Measurements from ENCODE around the gene TFEC. TPM values are rescaled to one million over a fixed set of nuclear protein-coding genes. Genes with fewer than 3 reads are reported as not detected.
"Not testable (repeated sequence)": the region's sequence is repeated elsewhere in the genome, so short reads cannot be mapped to it uniquely, and the experiment has no call there.

TFEC gene
- total RNA-seq, 1 experiment from 2014 or later, result not detected

DNA sequence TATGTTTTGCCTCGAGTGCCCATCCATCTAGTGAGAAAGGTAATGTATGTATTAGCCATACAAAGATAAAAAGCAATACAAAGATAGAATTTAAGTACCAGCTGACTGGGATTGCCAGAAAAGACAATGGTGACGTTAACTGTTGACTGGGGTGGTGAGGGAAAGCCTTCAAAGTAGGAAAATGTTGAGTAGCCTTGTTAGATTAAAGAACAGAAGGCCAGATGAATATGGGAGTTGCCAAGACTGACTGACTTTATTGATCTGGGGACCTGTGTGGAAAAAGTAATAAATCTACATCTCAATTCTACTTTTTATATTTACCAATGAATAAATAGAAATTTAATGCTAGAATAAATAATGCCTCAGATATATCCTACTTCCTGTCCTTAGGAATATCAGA, 97.7 kb downstream of the TFEC start:
- no peaks in the 10 kb centered on the region for H3K27me3 ChIP-seq (ENCODE audit: insufficient read depth, low read length)
- Mint-ChIP-seq H3K9me3 (peaks cover 0 to 4% of the 10 kb centered on the region in 2 experiments; a peak in 3 of 5 replicates), H3K4me1 (peaks cover 3 to 7% of the 10 kb centered on the region in 2 experiments; a peak in 3 of 4 replicates), H3K27me3 (ENCODE audit: low read depth) (no peaks in the 10 kb centered on the region), H3K27ac (peak overlapping the region in 1 of 3 experiments; percentile 86; a peak in 2 of 7 replicates), H3K36me3 (ENCODE audit: insufficient read depth in 1 of 3, low read depth in 3 of 3) (no peaks in the 10 kb centered on the region), H3K4me3 (no peak overlapping the region)
- no peaks in the 10 kb centered on the region for H3K23me2 ChIP-seq (ENCODE audit: insufficient read length, low read depth, low read length, poor library complexity, severe bottlenecking)
- TF ChIP-seq, protein P1, sequence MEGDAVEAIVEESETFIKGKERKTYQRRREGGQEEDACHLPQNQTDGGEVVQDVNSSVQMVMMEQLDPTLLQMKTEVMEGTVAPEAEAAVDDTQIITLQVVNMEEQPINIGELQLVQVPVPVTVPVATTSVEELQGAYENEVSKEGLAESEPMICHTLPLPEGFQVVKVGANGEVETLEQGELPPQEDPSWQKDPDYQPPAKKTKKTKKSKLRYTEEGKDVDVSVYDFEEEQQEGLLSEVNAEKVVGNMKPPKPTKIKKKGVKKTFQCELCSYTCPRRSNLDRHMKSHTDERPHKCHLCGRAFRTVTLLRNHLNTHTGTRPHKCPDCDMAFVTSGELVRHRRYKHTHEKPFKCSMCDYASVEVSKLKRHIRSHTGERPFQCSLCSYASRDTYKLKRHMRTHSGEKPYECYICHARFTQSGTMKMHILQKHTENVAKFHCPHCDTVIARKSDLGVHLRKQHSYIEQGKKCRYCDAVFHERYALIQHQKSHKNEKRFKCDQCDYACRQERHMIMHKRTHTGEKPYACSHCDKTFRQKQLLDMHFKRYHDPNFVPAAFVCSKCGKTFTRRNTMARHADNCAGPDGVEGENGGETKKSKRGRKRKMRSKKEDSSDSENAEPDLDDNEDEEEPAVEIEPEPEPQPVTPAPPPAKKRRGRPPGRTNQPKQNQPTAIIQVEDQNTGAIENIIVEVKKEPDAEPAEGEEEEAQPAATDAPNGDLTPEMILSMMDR (conservative IDR thresholded peaks at IDR 0.05), result no peak
- no peaks in the 10 kb centered on the region for H3K9me3 ChIP-seq (ENCODE audit: control insufficient read depth, low read depth, low read length)
- no peaks in the 10 kb centered on the region for H3K4me1 ChIP-seq (ENCODE audit: insufficient read depth, low read length)
- H3K14ac ChIP-seq (ENCODE audit: insufficient read depth, low read length), result no peak overlapping the region
- no peaks in the 10 kb centered on the region for H4K20me1 ChIP-seq (ENCODE audit: control insufficient read depth, insufficient read depth, insufficient read length)
- no peak overlapping the region for H4K91ac ChIP-seq (ENCODE audit: insufficient read length, low read depth, low read length)
- DNase-seq, result no peak
- H3K4ac ChIP-seq (ENCODE audit: low read depth, low read length), result no peak overlapping the region
- H3K4me2 ChIP-seq (ENCODE audit: insufficient read depth, insufficient read length, low read length), result no peak overlapping the region
- H2BK120ac ChIP-seq (ENCODE audit: low read depth, low read length, poor library complexity, severe bottlenecking), result no peak overlapping the region
- no peak overlapping the region for H3K56ac ChIP-seq (ENCODE audit: insufficient read length, low read depth, low read length)
- no peaks in the 10 kb centered on the region for H3K79me2 ChIP-seq (ENCODE audit: insufficient read depth, low read length)
- H2BK12ac ChIP-seq (ENCODE audit: insufficient read length, low read depth, low read length), result no peak overlapping the region
- H3K23ac ChIP-seq (ENCODE audit: insufficient read length, low read depth, low read length), result no peak overlapping the region
- H4K8ac ChIP-seq (replicated peaks; ENCODE audit: insufficient read length, low read depth, low read length), result no peak overlapping the region
- no peak overlapping the region for H2BK20ac ChIP-seq (ENCODE audit: low read depth, low read length, poor library complexity, severe bottlenecking)
- no peak overlapping the region for H2AFZ ChIP-seq (ENCODE audit: low read length)
- H3K9ac ChIP-seq (ENCODE audit: extremely low read depth, insufficient read length, low read length), result no peak overlapping the region
- H3K79me1 ChIP-seq (ENCODE audit: insufficient read depth, low read depth, low read length, poor library complexity, severe bottlenecking), result no peaks in the 10 kb centered on the region
- H3T11ph ChIP-seq (ENCODE audit: low read length), result no peak overlapping the region
- WGBS (ENCODE audit: extremely low coverage, insufficient read length, low lambda C conversion rate), result no CpG with 5 or more reads among the region's 2 CpGs
- H2BK15ac ChIP-seq (ENCODE audit: low read depth, low read length), result no peak overlapping the region
- no peak overlapping the region for H3K27ac ChIP-seq (ENCODE audit: insufficient read length, low read depth, low read length)
- no peak overlapping the region for H4K5ac ChIP-seq (ENCODE audit: insufficient read length, low read depth, low read length)
- no peak overlapping the region for H2BK5ac ChIP-seq (ENCODE audit: insufficient read length, low read length)
- H3K18ac ChIP-seq (ENCODE audit: insufficient read length, low read depth, low read length), result no peak overlapping the region
- no peak overlapping the region for H2AK5ac ChIP-seq (ENCODE audit: insufficient read length, low read length)

DNA sequence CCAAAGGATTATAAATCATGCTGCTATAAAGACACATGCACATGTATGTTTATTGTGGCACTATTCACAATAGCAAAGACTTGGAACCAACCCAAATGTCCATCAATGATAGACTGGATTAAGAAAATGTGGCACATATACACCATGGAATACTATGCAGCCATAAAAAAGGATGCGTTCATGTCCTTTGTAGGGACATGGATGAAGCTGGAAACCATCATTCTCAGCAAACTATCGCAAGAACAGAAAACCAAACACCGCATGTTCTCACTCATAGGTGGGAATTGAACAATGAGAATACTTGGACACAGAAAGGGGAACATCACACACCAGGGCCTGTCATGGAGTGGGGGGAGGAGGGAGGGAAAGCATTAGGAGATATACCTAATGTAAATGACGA, 100.4 kb downstream of the TFEC start:
- H3K14ac ChIP-seq (ENCODE audit: insufficient read depth, low read length); H3K9me3 ChIP-seq (ENCODE audit: control insufficient read depth, low read depth, low read length); H3K4me2 ChIP-seq (ENCODE audit: insufficient read depth, insufficient read length, low read length); H3K9me3 Mint-ChIP-seq; H2BK15ac ChIP-seq (ENCODE audit: low read depth, low read length); H3K18ac ChIP-seq (ENCODE audit: insufficient read length, low read depth, low read length); H2AK5ac ChIP-seq (ENCODE audit: insufficient read length, low read length); H3K79me2 ChIP-seq (ENCODE audit: insufficient read depth, low read length); DNase-seq; H3K4me1 ChIP-seq (ENCODE audit: insufficient read depth, low read length); H4K20me1 ChIP-seq (ENCODE audit: control insufficient read depth, insufficient read depth, insufficient read length); H2AFZ ChIP-seq (ENCODE audit: low read length); H3K23me2 ChIP-seq (ENCODE audit: insufficient read length, low read depth, low read length, poor library complexity, severe bottlenecking); H4K5ac ChIP-seq (ENCODE audit: insufficient read length, low read depth, low read length); H3K27me3 Mint-ChIP-seq (ENCODE audit: low read depth); H3T11ph ChIP-seq (ENCODE audit: low read length); H3K4me3 Mint-ChIP-seq; H3K56ac ChIP-seq (ENCODE audit: insufficient read length, low read depth, low read length); H2BK120ac ChIP-seq (ENCODE audit: low read depth, low read length, poor library complexity, severe bottlenecking); H3K9ac ChIP-seq (ENCODE audit: extremely low read depth, insufficient read length, low read length); H3K27ac Mint-ChIP-seq; H2BK20ac ChIP-seq (ENCODE audit: low read depth, low read length, poor library complexity, severe bottlenecking); H3K79me1 ChIP-seq (ENCODE audit: insufficient read depth, low read depth, low read length, poor library complexity, severe bottlenecking); H3K27ac ChIP-seq (ENCODE audit: insufficient read length, low read depth, low read length); H3K4me1 Mint-ChIP-seq; H4K91ac ChIP-seq (ENCODE audit: insufficient read length, low read depth, low read length); H2BK12ac ChIP-seq (ENCODE audit: insufficient read length, low read depth, low read length); H3K4ac ChIP-seq (ENCODE audit: low read depth, low read length); H2BK5ac ChIP-seq (ENCODE audit: insufficient read length, low read length); H3K27me3 ChIP-seq (ENCODE audit: insufficient read depth, low read length); H4K8ac ChIP-seq (replicated peaks; ENCODE audit: insufficient read length, low read depth, low read length); H3K36me3 Mint-ChIP-seq (ENCODE audit: insufficient read depth in 1 of 3, low read depth in 3 of 3); H3K23ac ChIP-seq (ENCODE audit: insufficient read length, low read depth, low read length): not testable (repeated sequence)
- WGBS (ENCODE audit: extremely low coverage, insufficient read length, low lambda C conversion rate), result no CpG with 5 or more reads among the region's 4 CpGs

All from H9 (cell line).